GM12891 (cell line): ENCODE measurements around the gene CD96.
A peak's percentile ranks its signal among the peaks of the same experiment; 100 is the strongest.
"Not testable (repeated sequence)": the region's sequence is repeated elsewhere in the genome, so short reads cannot be mapped to it uniquely, and the experiment has no call there.

Experiments
- DNase-seq: peaks from one replicate; pipeline ENCODE4 v3.0.0; 2011; ENCODE audit warnings: low spot score; ENCODE audit not compliant: insufficient read length
- FAIRE-seq: peaks from 2 replicates; lab custom pipeline; 2011; peaks lifted over from hg19 to GRCh38; lab: Jason Lieb, UNC
- PAX5 ChIP-seq: IDR thresholded peaks from 2 replicates; pipeline ENCODE4 v1.6.1; 2011; ENCODE audit warnings: low read length, moderate library complexity, mild to moderate bottlenecking; ENCODE audit not compliant: insufficient read depth, severe bottlenecking
- POLR2A ChIP-seq: IDR thresholded peaks from 2 replicates; pipeline ENCODE4 v1.6.1; 2011; ENCODE audit warnings: low read depth, low read length, control low read depth
- POLR2AphosphoS5 ChIP-seq: IDR thresholded peaks from 2 replicates; pipeline ENCODE4 v1.6.1; 2011; ENCODE audit warnings: low read depth, low read length, control low read depth
- POU2F2 ChIP-seq: IDR thresholded peaks from 2 replicates; pipeline ENCODE4 v1.6.1; 2011; ENCODE audit warnings: low read depth, mild to moderate bottlenecking, control low read depth, low read length, moderate library complexity
- SPI1 ChIP-seq: IDR thresholded peaks from 2 replicates; pipeline ENCODE4 v1.6.1; 2011; ENCODE audit warnings: low read depth, low read length, control low read depth
- TAF1 ChIP-seq: IDR thresholded peaks from 2 replicates; pipeline ENCODE4 v1.6.1; 2011; ENCODE audit warnings: low read depth, low read length, control low read depth

CD96 gene

GRCh38 chr3:111668326-111668725 is 126.3 kb downstream of the CD96 start:
- FAIRE-seq, result no peak
- DNase-seq, result no peak
- TF ChIP-seq POU2F2 (no peak), POLR2AphosphoS5 (no peak), POLR2A (no peak), TAF1 (no peak), SPI1 (no peak), PAX5 (no peak)

GRCh38 chr3:111668888-111669488 is 127.0 kb downstream of the CD96 start:
- FAIRE-seq (peak; percentile 60), DNase-seq (no peak)
- TF ChIP-seq TAF1, result no peak
- no peak for TF ChIP-seq SPI1
- TF ChIP-seq PAX5, result no peak

GRCh38 chr3:111669926-111670630 is 128.1 kb downstream of the CD96 start:
- DNase-seq (no peak), FAIRE-seq (no peak)
- TF ChIP-seq POLR2A (no peak), POU2F2 (no peak), PAX5 (no peak), SPI1 (no peak), TAF1 (no peak), POLR2AphosphoS5 (no peak)

DNA sequence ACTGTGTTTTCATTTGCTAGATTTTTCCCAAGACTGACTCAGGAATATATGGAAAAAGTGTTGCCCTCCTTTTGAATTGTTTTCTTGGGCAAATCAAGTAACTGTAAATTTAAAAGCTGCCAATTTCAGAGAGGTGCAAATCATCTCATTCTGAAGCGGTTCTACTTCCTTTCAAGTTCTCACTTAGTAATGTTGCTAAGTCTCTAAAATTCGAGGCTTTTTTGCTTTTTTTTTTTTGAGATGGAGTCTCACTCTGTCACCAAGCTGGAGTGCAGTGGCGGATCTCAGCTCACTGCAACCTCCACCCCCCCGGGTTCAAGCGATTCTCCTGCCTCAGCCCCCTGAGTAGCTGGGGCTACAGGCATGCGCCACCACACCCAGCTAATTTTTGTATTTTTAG is 130.5 kb downstream of the CD96 start:
- not testable (repeated sequence) for DNase-seq, FAIRE-seq

- DNase-seq (no peak), FAIRE-seq (peak; percentile 62)
- no peak for TF ChIP-seq SPI1
- no peak for TF ChIP-seq TAF1
- TF ChIP-seq POLR2AphosphoS5, result no peak
Measured at GRCh38 chr3:111675846-111676210, 133.8 kb downstream of the CD96 start.

DNA sequence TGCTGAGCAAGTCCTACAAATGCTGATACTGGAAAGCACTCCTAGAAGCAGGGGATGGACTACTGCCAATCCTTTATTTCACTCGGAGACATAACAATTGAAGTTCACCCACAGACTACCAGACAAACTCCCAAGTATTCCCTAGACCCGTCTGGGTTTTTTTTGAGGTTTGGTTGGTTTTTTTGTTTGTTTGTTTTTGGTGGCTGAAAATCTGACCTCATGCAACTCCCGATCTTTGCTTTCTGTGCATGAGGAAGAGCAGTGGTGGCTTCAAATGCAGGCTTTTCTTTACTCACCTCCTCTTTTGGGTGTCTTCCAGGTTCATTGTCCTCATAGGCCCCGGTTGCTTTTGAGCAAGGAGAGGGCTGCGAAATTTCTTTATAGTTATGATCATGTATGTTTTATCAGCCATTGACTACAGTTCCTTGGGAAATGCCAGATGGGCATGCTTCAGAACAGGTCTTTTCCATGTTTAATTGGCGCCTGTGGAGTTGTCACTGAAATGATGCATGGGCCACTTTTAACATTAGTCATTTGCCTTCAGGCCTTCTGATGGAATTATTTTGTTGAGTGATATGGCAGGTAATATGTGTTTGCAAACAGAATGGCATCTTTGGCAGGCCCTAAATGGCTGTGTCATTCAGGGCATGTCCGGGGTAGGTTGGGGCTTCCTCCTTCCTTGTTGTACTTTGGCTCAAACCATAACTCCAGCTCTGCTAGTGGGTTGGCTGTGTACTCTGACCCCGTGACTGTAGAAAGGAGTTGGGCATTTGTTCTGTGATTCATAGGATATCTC is 134.4 kb downstream of the CD96 start:
- FAIRE-seq, result peak; percentile 63
- TF ChIP-seq SPI1 (no peak), POLR2AphosphoS5 (no peak), PAX5 (no peak), POLR2A (no peak), POU2F2 (no peak), TAF1 (no peak)
- no peak for DNase-seq

DNA sequence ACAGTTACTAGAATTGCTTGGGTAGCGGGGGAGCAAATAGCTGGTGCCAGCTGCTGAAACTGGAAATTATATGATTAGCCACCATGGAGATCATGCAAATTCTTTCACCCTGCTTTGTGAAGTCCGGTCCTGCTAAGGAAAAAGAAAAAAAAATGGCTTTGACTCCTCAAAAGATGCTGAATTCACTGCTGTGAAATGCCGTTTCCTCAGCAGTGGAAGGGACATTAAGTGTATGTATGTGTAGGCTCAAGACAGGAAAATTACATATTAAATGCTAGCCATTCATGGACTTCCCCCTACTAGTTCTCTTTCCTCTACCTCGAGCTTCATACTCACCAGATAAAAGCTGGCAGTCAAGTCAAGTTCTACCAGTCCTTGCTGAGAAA is 135.0 kb downstream of the CD96 start:
- DNase-seq (no peak), FAIRE-seq (no peak)
- no peak for TF ChIP-seq POLR2A
- TF ChIP-seq PAX5, result no peak
- TF ChIP-seq SPI1, result no peak
- no peak for TF ChIP-seq TAF1
- no peak for TF ChIP-seq POLR2AphosphoS5

- FAIRE-seq (peak; percentile 90), DNase-seq (no peak)
- TF ChIP-seq TAF1, result no peak
Measured at GRCh38 chr3:111681661-111682426, 139.8 kb downstream of the CD96 start.

GRCh38 chr3:111684640-111685039 is 142.6 kb downstream of the CD96 start:
- TF ChIP-seq SPI1, result no peak
- TF ChIP-seq TAF1, result no peak
- no peak for TF ChIP-seq POLR2AphosphoS5
- no peak for TF ChIP-seq POU2F2
- TF ChIP-seq POLR2A, result no peak
- TF ChIP-seq PAX5, result no peak
- DNase-seq (no peak), FAIRE-seq (no peak)

GRCh38 chr3:111688190-111688800 is 146.3 kb downstream of the CD96 start:
- DNase-seq (no peak), FAIRE-seq (no peak)
- TF ChIP-seq POU2F2 (no peak), POLR2AphosphoS5 (no peak), PAX5 (no peak), POLR2A (no peak), TAF1 (no peak), SPI1 (no peak)
